HepG2 (cell line): Measurements from ENCODE around the gene STAT6. TPM values are rescaled to one million over a fixed set of nuclear protein-coding genes. Genes with fewer than 3 reads are reported as not detected.

Experiments used
- CBX1 ChIP-seq: IDR thresholded peaks from one replicate; pipeline ENCODE4 v1.6.1; 2016; ENCODE audit warnings: antibody characterized with exemption, low read depth
- FOXO1 ChIP-seq: sonication (generic); formaldehyde crosslinking; IDR thresholded peaks from 2 replicates; pipeline ENCODE4 v1.4.0; 2020; ENCODE audit warnings: missing genetic modification reagents
- FOXP1 ChIP-seq, 2 experiments: fragments of 450-650 bp in 1 of 2; IDR thresholded peaks; 2 replicates each; pipeline ENCODE4 v1.6.1; 2017 to 2018; ENCODE audit warnings: antibody characterized with exemption in 1 of 2
- ISX ChIP-seq: sonication (generic); formaldehyde crosslinking; conservative IDR thresholded peaks from 2 replicates; pipeline ENCODE4 v1.5.0; 2020; ENCODE audit warnings: missing genetic modification reagents
- KAT2B ChIP-seq: fragments of 150-350 bp; IDR thresholded peaks from 2 replicates; pipeline ENCODE4 v1.6.1; 2014; ENCODE audit warnings: low read depth, low read length, borderline replicate concordance
- NFIC ChIP-seq: IDR thresholded peaks from 2 replicates; pipeline ENCODE4 v1.6.1; 2012; ENCODE audit warnings: mild to moderate bottlenecking, low read length, inconsistent platforms
- TAF1 ChIP-seq: sonication (generic); formaldehyde crosslinking; IDR thresholded peaks from 2 replicates; pipeline ENCODE4 v1.4.0; 2020; ENCODE audit warnings: missing genetic modification reagents
- TOPORS ChIP-seq: sonication (generic); formaldehyde crosslinking; IDR thresholded peaks from 2 replicates; pipeline ENCODE4 v1.8.0; 2023; ENCODE audit warnings: mild to moderate bottlenecking, missing genetic modification reagents
- TRAFD1 ChIP-seq: sonication (generic); formaldehyde crosslinking; IDR thresholded peaks from 2 replicates; pipeline ENCODE4 v1.5.1; 2020; ENCODE audit warnings: missing genetic modification reagents, mild to moderate bottlenecking, borderline replicate concordance
- ZBTB20 ChIP-seq: sonication (generic); formaldehyde crosslinking; IDR thresholded peaks from 2 replicates; pipeline ENCODE4 v1.8.1; 2023; ENCODE audit warnings: missing genetic modification reagents, low read depth, mild to moderate bottlenecking, borderline replicate concordance
- ZNF17 ChIP-seq: sonication (generic); formaldehyde crosslinking; IDR thresholded peaks from 2 replicates; pipeline ENCODE4 v1.5.0; 2020; ENCODE audit warnings: mild to moderate bottlenecking, missing genetic modification reagents
- ZNF34 ChIP-seq: sonication (generic); formaldehyde crosslinking; IDR thresholded peaks from 2 replicates; pipeline ENCODE4 v1.4.0; 2020; ENCODE audit warnings: mild to moderate bottlenecking, missing genetic modification reagents, borderline replicate concordance
- ZNF629 ChIP-seq: sonication (generic); formaldehyde crosslinking; conservative IDR thresholded peaks from 2 replicates; pipeline ENCODE4 v1.5.0; 2020; ENCODE audit warnings: missing genetic modification reagents
- ZNF703 ChIP-seq: sonication (generic); formaldehyde crosslinking; IDR thresholded peaks from 2 replicates; pipeline ENCODE4 v1.5.1; 2020; ENCODE audit warnings: missing genetic modification reagents, mild to moderate bottlenecking, moderate library complexity, borderline replicate concordance
- ZNF704 ChIP-seq: sonication (generic); formaldehyde crosslinking; IDR thresholded peaks from 2 replicates; pipeline ENCODE4 v1.8.1; 2023; ENCODE audit warnings: mild to moderate bottlenecking, inconsistent platforms, moderate library complexity, missing genetic modification reagents, borderline replicate concordance
- polyA plus RNA-seq, 8 experiments: library from polyadenylated mRNA; depleted of rRNA in 3 of 8; stranded (reverse) in 7 of 8; unstranded in 1 of 8; fragments of >200 nt; fragmentation: Illumina TruSeq in 4 of 8; extraction: Trizol in 4 of 8; gene quantifications; 2 replicates each; pipeline versions ENCODE4 v1.2.1 to v1.2.3, GENCODE V29; 2011 to 2016; ENCODE audit warnings: low read depth in 4 of 8, missing spikeins in 1 of 8, mixed read lengths in 1 of 8; ENCODE audit not compliant: insufficient read depth in 1 of 8
- total RNA-seq, 5 experiments: library from RNA; depleted of rRNA; stranded (reverse); fragments of >200 nt; fragmentation: Illumina TruSeq; extraction: Trizol; gene quantifications; 2 replicates each; pipeline ENCODE4 v1.2.3, GENCODE V29; 2016; ENCODE audit warnings: low read depth in 1 of 5
- TF ChIP-seq, protein P1 (sequence below): sonication (generic); formaldehyde crosslinking; IDR thresholded peaks from 2 replicates; pipeline ENCODE4 v1.4.0; 2020; ENCODE audit warnings: missing genetic modification reagents
- TF ChIP-seq, protein P2 (sequence below): sonication (generic); formaldehyde crosslinking; IDR thresholded peaks from 2 replicates; pipeline ENCODE4 v1.5.0; 2020; ENCODE audit warnings: mild to moderate bottlenecking, missing genetic modification reagents

Gene STAT6
- total and polyA plus RNA-seq, 2 of the 13 experiments (the other 11 are each of a cell fraction or from before 2014, with no cell fraction given) = 28.0 to 62.2 TPM

DNA sequence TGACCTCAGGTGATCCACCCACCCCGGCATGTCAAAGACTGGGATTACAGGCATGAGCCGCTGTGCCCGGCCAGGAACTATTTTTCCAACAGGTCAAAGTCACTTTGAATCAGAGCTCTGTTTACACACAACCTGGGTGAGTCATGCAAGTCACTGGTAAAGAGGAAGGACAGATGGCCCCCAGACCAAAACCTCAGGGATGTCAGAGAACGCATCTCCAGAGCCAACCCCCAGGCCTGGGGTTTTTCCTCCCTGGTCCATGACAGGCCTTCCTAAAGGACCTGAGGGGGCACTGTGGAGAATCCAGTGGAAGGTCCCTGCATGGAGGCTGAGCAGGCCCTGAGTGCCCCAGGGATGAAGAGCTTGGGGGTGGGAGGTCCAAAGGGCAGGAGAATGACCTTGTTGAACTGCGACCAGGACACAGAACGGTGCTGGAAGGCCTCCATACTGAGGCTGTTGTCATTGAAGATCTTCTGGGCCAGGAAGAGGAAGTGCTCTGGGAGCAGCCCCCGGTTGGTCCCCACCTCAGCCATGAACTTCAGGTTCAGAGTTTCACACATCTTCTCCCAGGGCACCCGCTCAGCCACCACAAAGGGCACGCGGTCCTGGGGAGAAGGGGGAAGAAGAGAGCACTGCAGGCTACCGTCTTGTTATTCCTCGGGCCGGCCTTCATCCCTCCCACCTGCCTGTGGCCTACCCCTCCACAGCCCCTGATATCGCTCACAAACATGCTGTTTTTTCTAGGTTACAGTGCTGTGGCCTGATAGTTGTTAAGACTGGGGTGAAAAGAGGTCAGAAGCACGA is 9.1 kb downstream of the STAT6 start (continued):
- no peak for TF ChIP-seq TRAFD1 (CRISPR knock-in tag)
- peak; percentile 38 for TF ChIP-seq FOXP1 (IDR thresholded peaks at IDR 0.05)
- peak; percentile 78 for TF ChIP-seq FOXP1 (CRISPR knock-in tag; IDR thresholded peaks at IDR 0.05)
- no peak for TF ChIP-seq ZNF17 (CRISPR knock-in tag)
- TF ChIP-seq, protein P1, sequence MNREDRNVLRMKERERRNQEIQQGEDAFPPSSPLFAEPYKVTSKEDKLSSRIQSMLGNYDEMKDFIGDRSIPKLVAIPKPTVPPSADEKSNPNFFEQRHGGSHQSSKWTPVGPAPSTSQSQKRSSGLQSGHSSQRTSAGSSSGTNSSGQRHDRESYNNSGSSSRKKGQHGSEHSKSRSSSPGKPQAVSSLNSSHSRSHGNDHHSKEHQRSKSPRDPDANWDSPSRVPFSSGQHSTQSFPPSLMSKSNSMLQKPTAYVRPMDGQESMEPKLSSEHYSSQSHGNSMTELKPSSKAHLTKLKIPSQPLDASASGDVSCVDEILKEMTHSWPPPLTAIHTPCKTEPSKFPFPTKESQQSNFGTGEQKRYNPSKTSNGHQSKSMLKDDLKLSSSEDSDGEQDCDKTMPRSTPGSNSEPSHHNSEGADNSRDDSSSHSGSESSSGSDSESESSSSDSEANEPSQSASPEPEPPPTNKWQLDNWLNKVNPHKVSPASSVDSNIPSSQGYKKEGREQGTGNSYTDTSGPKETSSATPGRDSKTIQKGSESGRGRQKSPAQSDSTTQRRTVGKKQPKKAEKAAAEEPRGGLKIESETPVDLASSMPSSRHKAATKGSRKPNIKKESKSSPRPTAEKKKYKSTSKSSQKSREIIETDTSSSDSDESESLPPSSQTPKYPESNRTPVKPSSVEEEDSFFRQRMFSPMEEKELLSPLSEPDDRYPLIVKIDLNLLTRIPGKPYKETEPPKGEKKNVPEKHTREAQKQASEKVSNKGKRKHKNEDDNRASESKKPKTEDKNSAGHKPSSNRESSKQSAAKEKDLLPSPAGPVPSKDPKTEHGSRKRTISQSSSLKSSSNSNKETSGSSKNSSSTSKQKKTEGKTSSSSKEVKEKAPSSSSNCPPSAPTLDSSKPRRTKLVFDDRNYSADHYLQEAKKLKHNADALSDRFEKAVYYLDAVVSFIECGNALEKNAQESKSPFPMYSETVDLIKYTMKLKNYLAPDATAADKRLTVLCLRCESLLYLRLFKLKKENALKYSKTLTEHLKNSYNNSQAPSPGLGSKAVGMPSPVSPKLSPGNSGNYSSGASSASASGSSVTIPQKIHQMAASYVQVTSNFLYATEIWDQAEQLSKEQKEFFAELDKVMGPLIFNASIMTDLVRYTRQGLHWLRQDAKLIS (CRISPR knock-in tag) = peak; percentile 57; the same call in 1 of the 2 replicates
- TF ChIP-seq NFIC = peak; percentile 43; the same call in 1 of the 2 replicates
- peak; percentile 31; the same call in 1 of the 2 replicates for TF ChIP-seq ZNF704
- TF ChIP-seq ZNF34 (CRISPR knock-in tag) = 0 out of 2 replicates have a peak, but pooled peaks have one; percentile 34
- 0 out of 2 replicates have a peak, but pooled peaks have one; percentile 68 for TF ChIP-seq ZNF703 (CRISPR knock-in tag)
- peak; percentile 33; the same call in 1 of the 2 replicates for TF ChIP-seq FOXO1 (CRISPR knock-in tag)
- TF ChIP-seq TAF1 (CRISPR knock-in tag) = 0 out of 2 replicates have a peak, but pooled peaks have one; percentile 27
- TF ChIP-seq KAT2B = no peak
- TF ChIP-seq CBX1 = peak; percentile 39
- no peak; the same call in 1 of the 2 replicates for TF ChIP-seq ISX (CRISPR knock-in tag)
- 0 out of 2 replicates have a peak, but pooled peaks have one; percentile 47 for TF ChIP-seq ZBTB20
- 0 out of 2 replicates have a peak, but pooled peaks have one; percentile 15 for TF ChIP-seq TOPORS (CRISPR knock-in tag)
- TF ChIP-seq, protein P2, sequence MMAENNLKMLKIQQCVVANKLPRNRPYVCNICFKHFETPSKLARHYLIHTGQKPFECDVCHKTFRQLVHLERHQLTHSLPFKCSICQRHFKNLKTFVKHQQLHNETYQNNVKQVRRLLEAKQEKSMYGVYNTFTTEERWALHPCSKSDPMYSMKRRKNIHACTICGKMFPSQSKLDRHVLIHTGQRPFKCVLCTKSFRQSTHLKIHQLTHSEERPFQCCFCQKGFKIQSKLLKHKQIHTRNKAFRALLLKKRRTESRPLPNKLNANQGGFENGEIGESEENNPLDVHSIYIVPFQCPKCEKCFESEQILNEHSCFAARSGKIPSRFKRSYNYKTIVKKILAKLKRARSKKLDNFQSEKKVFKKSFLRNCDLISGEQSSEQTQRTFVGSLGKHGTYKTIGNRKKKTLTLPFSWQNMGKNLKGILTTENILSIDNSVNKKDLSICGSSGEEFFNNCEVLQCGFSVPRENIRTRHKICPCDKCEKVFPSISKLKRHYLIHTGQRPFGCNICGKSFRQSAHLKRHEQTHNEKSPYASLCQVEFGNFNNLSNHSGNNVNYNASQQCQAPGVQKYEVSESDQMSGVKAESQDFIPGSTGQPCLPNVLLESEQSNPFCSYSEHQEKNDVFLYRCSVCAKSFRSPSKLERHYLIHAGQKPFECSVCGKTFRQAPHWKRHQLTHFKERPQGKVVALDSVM = peak; percentile 86; the same call in 1 of the 2 replicates
- peak; percentile 51; the same call in 1 of the 2 replicates for TF ChIP-seq ZNF629 (CRISPR knock-in tag)
